ENCODE measurements around the gene RNF4. TPM values are rescaled to one million over a fixed set of nuclear protein-coding genes. Genes with fewer than 3 reads are reported as not detected.
A peak's percentile ranks its signal among the peaks of the same experiment; 100 is the strongest.

Gene RNF4
- total RNA-seq, 1 donor from 2014 or later = 56.3 TPM

DNA sequence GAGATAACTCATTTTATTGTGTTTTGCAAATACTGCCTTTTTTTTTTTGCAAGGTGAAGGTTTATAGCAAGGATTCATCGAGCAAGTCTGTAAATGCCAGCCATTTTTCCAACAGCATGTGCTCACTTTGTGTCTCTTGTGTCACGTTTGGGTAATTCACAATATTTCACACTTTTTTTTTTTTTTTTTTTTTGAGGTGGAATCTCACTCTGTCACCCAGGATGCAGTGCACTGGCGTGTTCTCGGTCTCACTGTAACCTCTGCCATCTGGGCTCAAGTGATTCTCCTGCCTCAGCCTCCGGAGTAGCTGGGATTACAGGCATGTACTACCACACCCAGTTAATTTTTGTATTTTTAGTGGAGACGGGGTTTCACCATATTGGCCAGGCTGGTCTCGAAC, 1.9 kb downstream of the RNF4 start:
- Mint-ChIP-seq H3K9me3 (ENCODE audit: low read depth) (peaks cover 7% of the 10 kb centered on the region), H3K27ac (ENCODE audit: unreplicated experiment) (peak overlapping the region; percentile 91), H3K4me1 (ENCODE audit: low read depth) (peaks cover 43% of the 10 kb centered on the region), H3K36me3 (ENCODE audit: low read depth) (peaks cover 11% of the 10 kb centered on the region), H3K27me3 (ENCODE audit: low read depth) (no peaks in the 10 kb centered on the region), H3K4me3 (ENCODE audit: unreplicated experiment) (peak overlapping the region; percentile 93)
- DNase-seq (ENCODE audit: low spot score) = no peak
- no peak for TF ChIP-seq CTCF (IDR thresholded peaks at IDR 0.05)

DNA sequence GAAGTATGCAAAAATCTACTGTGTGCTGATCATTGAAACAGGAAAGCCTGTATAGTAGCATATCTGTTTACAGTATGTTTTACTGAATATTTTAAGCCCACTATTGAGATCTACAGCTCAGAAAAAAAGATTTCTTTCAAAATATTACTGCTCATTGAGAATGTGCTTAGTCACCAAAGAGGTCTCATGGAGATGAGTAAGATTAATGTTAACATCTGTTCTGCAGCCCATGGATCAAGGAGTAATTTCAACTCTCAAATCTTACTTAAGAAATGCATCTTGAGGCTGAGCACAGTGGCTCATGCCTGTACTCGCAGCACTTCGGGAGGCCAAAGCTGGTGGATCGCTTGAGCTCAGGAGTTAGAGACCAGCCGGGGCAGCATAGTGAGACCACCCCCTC, 3.3 kb downstream of the RNF4 start:
- Mint-ChIP-seq H3K4me3 (ENCODE audit: unreplicated experiment) (no peak overlapping the region), H3K4me1 (ENCODE audit: low read depth) (peaks cover 41% of the 10 kb centered on the region), H3K36me3 (ENCODE audit: low read depth) (peaks cover 11% of the 10 kb centered on the region), H3K27me3 (ENCODE audit: low read depth) (no peaks in the 10 kb centered on the region), H3K9me3 (ENCODE audit: low read depth) (peaks cover 7% of the 10 kb centered on the region), H3K27ac (ENCODE audit: unreplicated experiment) (no peak overlapping the region)
- DNase-seq (ENCODE audit: low spot score) = no peak
- TF ChIP-seq CTCF (IDR thresholded peaks at IDR 0.05) = no peak

GRCh38 chr4:2478229-2478628, 9.3 kb downstream of the RNF4 start:
- Mint-ChIP-seq H3K9me3 (ENCODE audit: low read depth) (no peaks in the 10 kb centered on the region), H3K36me3 (ENCODE audit: low read depth) (no peaks in the 10 kb centered on the region), H3K4me3 (ENCODE audit: unreplicated experiment) (no peak overlapping the region), H3K4me1 (ENCODE audit: low read depth) (peaks cover 57% of the 10 kb centered on the region), H3K27ac (ENCODE audit: unreplicated experiment) (no peak overlapping the region), H3K27me3 (ENCODE audit: low read depth) (no peaks in the 10 kb centered on the region)
- no peak for DNase-seq (ENCODE audit: low spot score)
- no peak for TF ChIP-seq CTCF (IDR thresholded peaks at IDR 0.05)

GRCh38 chr4:2480649-2481048, 11.7 kb downstream of the RNF4 start:
- Mint-ChIP-seq H3K36me3 (ENCODE audit: low read depth) (no peaks in the 10 kb centered on the region), H3K9me3 (ENCODE audit: low read depth) (no peaks in the 10 kb centered on the region), H3K4me1 (ENCODE audit: low read depth) (peaks cover 68% of the 10 kb centered on the region), H3K27ac (ENCODE audit: unreplicated experiment) (no peak overlapping the region), H3K27me3 (ENCODE audit: low read depth) (no peaks in the 10 kb centered on the region), H3K4me3 (ENCODE audit: unreplicated experiment) (no peak overlapping the region)
- DNase-seq (ENCODE audit: low spot score) = no peak
- no peak for TF ChIP-seq CTCF (IDR thresholded peaks at IDR 0.05)

DNA sequence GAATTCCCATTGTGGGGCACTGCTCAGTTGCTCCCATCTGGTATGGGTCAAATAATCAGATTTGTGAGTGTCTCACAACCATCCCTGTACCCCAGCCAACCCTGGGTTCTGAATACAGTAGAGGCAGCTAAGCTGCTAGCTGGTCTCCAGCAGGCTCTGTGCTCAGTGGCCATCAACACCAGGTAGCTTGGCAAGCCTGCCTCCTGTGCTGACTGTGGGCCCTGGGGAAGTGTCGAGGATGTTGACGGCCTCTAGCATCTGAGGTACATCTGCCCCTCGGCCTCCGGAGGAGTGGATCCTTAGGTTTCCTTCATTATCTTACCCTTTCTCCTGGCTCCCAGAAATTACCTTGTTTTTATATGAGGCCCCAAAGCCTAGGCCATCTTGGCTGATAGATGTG, 13.3 kb downstream of the RNF4 start:
- no peaks in the 10 kb centered on the region for H3K27me3 Mint-ChIP-seq (ENCODE audit: low read depth)
- no peak for DNase-seq (ENCODE audit: low spot score)

More for the DNA sequence above, 13.3 kb downstream of the RNF4 start:
- no peak for TF ChIP-seq CTCF (IDR thresholded peaks at IDR 0.05)
- peak overlapping the region; percentile 60 for H3K27ac Mint-ChIP-seq (ENCODE audit: unreplicated experiment)
- H3K36me3 Mint-ChIP-seq (ENCODE audit: low read depth) = no peaks in the 10 kb centered on the region
- no peak overlapping the region for H3K4me3 Mint-ChIP-seq (ENCODE audit: unreplicated experiment)
- peaks cover 62% of the 10 kb centered on the region for H3K4me1 Mint-ChIP-seq (ENCODE audit: low read depth)
- H3K9me3 Mint-ChIP-seq (ENCODE audit: low read depth) = no peaks in the 10 kb centered on the region
